Measurements from ENCODE around the gene TPST2.

The TPST2 gene

DNA sequence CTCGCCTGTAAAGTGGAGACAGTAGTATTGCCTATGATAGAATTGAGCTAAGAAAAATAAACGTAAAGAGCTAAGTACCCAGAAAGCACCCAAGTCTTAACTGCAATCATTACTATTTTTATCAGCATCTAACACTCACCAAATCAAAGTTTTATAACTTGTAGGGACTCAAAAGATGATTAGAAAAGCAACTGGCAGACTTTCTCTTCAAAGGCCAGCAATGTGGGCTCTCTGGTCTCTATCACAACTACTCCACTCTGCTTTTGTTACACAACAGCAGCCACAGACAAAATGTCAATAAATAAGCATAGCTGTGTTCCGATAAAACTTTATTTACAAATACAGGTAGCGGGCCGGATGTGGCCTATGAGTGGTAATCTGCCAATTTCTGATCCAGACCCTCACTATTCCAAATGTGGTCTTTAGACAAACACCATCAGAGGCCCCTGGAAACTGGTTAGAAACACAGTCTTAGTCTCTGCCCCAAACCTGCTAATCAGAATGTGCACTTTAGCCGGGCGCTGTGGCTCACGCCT lies 8.2 kb downstream of the TPST2 start:
- Histone ChIP-seq H3K4me3 (no peak overlapping the region), H3K9me3 (no peaks in the 10 kb centered on the region), H3K36me3 (replicated peaks) (no peaks in the 10 kb centered on the region), H3K4me1 (no peaks in the 10 kb centered on the region), H3K27me3 (ENCODE audit: low read depth) (no peaks in the 10 kb centered on the region)
- no peak for DNase-seq (ENCODE audit: low spot score in 2 of 2)
- in situ Hi-C loops (cut with MboI; ENCODE audit: low sequenced_read_pairs) = no loop called here

DNA sequence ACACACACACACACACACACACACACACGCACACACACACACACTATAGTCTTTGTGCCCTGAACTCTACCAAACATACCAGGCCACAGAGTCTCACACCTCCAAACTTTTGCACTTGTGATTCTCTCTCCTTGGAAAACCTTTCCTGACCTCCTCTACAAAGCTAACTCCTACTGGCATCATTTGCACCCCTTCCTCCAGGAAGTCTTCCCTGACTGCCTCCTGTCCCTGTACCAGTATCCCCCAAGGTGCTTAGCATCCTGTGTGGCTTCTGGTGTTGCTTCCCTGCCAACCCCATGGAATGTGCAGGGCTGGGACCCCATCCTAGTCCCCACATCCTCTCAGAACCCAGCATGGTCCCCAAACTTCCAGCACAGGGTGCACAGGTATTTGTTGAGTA lies 8.9 kb downstream of the TPST2 start:
- H3K36me3 ChIP-seq (replicated peaks) = no peaks in the 10 kb centered on the region
- H3K27me3 ChIP-seq (ENCODE audit: low read depth) = no peaks in the 10 kb centered on the region
- DNase-seq (ENCODE audit: low spot score in 2 of 2) = no peak
- H3K9me3 ChIP-seq = no peaks in the 10 kb centered on the region
- H3K4me1 ChIP-seq = no peaks in the 10 kb centered on the region
- H3K4me3 ChIP-seq = no peak overlapping the region
- in situ Hi-C loops (cut with MboI; ENCODE audit: low sequenced_read_pairs) = no loop called here

DNA sequence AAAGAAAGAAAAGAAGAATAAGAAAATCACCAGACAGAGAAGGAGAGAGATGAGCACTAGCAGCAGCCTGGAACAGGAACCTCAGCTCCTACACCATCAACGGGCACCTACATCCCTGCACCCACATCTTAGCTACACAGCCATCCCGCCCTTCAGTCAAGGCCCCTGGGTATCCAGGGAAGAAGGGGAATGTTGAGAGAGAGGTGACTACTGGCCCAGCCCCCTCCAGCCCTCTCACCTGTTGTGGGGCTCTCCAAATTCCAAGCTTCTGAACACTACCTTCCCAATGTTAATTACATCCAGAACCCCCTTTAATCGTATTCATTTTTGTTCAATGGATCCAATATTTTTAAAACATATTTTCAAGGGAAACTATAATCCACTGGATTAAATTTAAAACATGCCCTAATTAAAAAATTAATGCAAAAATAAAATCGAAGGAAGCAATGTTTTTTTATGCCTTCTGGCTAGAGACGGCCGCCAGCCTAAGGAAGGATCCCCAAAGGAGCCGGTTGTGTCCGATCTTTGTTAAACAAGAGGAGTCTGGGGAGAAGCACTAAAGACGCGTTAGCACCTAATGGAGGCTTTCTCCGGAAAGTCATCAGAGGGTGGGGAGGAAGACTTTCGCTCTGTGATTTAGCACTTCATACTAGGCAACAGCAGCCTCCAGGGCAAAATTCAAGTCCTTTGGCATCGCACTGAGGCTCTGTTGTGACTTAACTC lies 9.5 kb downstream of the TPST2 start:
- Histone ChIP-seq H3K4me3 (no peak overlapping the region), H3K9me3 (no peaks in the 10 kb centered on the region), H3K27me3 (ENCODE audit: low read depth) (no peaks in the 10 kb centered on the region), H3K36me3 (replicated peaks) (no peaks in the 10 kb centered on the region), H3K4me1 (no peaks in the 10 kb centered on the region)
- DNase-seq (ENCODE audit: low spot score in 2 of 2) = no peak
- in situ Hi-C loops (cut with MboI; ENCODE audit: low sequenced_read_pairs) = no loop called here

DNA sequence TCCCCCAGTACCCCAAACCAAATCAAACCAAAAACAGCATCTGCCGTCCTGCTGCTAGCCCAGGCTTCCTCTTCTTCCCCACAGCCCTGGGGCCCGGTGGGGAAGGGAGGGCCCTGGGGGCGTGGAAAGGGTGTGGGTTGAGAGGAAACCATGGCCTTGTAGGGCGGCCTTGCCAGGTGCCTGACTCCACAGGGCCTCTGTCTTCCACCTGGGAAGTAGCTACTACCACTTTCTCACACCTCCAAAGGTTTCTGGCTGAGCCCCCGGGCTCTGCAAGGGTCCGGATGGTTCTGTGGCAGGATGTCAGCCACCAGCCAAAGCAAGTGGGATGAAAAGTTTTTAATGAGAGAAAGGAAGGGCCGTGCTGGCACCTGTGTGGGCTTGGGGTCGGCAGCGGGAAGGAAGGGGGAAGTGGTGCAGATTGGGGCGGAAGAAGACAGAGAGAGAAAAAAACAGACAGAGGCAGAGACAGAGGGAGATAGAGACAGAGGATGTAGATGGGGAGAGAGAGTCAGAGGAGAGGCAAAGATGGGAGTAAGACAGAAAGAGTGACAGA lies 10.5 kb downstream of the TPST2 start:
- in situ Hi-C loops (cut with MboI; ENCODE audit: low sequenced_read_pairs) = no loop called here
- Histone ChIP-seq H3K27me3 (ENCODE audit: low read depth) (no peaks in the 10 kb centered on the region), H3K9me3 (no peaks in the 10 kb centered on the region), H3K4me3 (no peak overlapping the region), H3K36me3 (replicated peaks) (no peaks in the 10 kb centered on the region), H3K4me1 (no peaks in the 10 kb centered on the region)
- DNase-seq (ENCODE audit: low spot score in 2 of 2) = no peak

DNA sequence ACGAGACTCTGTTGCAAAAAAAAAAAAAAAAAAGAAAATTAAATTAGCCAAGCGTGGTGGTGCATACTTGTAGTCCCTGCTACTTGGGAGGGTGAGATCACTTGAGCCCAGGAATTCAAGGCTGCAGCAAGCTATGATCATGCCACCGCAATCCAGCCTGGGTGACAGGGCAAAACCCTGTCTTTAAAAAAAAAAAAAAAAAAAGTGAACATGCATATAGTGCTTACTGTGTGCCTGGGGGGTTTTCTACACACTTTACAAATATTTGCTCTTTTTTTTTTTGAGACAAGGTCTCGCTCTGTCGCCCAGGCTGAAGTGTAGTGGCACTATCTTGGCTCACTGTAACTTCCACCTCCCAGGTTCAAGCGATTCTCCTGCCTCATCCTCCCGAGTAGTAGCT lies 12.9 kb downstream of the TPST2 start:
- Histone ChIP-seq H3K27me3 (ENCODE audit: low read depth) (no peaks in the 10 kb centered on the region), H3K4me3 (no peak overlapping the region), H3K9me3 (no peaks in the 10 kb centered on the region), H3K4me1 (no peaks in the 10 kb centered on the region), H3K36me3 (replicated peaks) (no peaks in the 10 kb centered on the region)
- in situ Hi-C loops (cut with MboI; ENCODE audit: low sequenced_read_pairs) = no loop called here
- no peak for DNase-seq (ENCODE audit: low spot score in 2 of 2)

DNA sequence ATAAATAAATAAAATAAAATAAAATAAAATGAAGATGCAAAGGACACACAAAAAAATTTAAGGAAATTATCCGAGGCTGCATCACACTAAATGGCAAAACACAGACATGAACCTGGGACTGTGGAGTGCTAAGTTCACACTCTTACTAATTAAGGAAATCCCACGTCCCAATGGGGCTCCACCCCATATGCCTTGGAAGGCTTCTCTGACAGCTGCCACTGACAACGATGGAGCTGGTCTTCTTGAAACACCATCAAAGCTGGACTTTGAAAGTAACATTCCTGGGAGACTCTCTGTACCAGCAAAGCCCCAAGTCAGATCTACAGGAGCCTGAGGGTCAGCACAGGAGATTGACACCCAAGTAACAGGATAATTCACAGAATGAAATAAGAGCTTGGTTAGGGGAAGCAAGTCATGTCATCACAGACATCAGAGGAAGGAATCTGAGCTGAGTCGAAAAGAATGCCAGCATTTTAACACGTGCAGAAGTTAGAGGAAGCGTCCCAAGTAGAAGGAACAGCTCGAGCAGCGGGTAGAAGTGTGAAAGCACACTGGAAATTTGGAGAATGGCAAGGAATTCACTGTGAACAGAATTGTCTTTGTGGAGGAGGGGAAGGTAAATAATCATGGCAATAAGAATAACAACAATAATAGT lies 13.8 kb downstream of the TPST2 start:
- in situ Hi-C loops (cut with MboI; ENCODE audit: low sequenced_read_pairs) = no loop called here

DNA sequence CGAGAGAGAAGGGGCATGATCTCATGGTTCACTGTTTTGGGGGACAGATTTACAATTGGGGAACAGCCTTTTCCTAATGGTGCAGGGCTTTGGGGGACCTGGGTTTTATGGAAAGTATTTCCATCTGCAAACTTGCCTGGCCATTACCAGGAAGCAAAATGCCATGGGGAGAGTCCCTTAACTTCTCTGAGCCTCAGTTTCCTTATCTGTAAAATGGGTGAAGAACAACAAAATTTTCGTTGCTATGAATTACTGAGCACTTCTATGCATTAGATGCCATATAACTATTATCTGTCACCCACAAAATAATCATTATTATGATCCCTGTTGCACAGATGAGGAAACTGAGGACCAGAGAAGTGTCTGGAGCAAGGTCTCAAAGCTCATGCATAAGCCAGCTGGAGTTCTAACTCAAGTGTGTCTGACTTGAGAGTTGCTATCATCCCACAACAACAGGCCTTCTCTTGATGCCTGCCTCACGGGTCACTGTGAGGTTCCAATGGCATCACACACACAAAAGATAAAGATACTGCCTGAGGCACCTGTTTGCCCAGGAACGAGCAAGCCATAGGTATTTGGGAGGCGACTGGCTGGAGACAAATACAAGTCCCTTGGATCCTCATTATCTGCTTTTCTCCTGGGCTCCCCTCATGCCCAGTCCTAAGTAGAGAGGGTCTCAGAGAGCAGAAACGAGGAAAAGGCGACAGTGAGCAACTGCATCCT lies 15.8 kb downstream of the TPST2 start:
- in situ Hi-C loops (cut with MboI; ENCODE audit: low sequenced_read_pairs) = no loop called here
- H3K9me3 ChIP-seq = no peaks in the 10 kb centered on the region
- peaks cover under 1% of the 10 kb centered on the region; the same call in 1 of the 2 replicates for H3K4me1 ChIP-seq
- no peak for DNase-seq (ENCODE audit: low spot score in 2 of 2)
- no peaks in the 10 kb centered on the region for H3K36me3 ChIP-seq (replicated peaks)
- no peak overlapping the region for H3K4me3 ChIP-seq
- H3K27me3 ChIP-seq (ENCODE audit: low read depth) = no peaks in the 10 kb centered on the region

More for the DNA sequence above, 13.8 kb downstream of the TPST2 start:
- Histone ChIP-seq H3K4me1 (no peaks in the 10 kb centered on the region), H3K4me3 (no peak overlapping the region), H3K36me3 (replicated peaks) (no peaks in the 10 kb centered on the region), H3K9me3 (no peaks in the 10 kb centered on the region), H3K27me3 (ENCODE audit: low read depth) (no peaks in the 10 kb centered on the region)
- no peak for DNase-seq (ENCODE audit: low spot score in 2 of 2)

DNA sequence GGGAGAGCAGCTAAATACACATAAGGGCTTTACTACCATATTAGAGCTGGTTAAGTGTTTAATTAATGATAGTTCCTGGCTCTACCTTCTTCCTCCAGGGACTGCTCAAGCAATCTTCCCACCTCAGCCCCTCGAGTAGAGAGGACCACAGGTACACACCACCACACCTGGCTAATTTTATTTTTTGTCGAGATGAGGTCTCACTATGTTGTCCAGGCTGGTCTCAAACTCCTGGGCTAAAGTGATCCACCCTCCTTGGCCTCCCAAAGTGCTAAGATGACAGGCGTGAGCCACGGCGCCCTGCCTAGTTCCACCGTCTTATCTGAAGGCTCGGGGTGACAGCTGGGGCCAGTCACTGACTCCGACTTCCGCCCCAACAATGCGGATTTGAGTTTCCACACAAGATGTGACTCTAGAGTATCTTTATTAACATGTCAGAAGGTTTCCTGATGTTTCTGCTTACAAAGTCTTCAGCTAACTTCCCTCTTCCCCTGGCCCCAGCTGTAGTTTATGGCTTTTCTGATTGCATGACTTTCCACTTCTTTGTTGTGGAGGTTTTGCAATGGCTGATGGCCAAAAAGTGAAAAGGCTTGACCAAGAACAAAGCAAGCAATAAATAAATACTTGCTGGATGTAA lies 16.8 kb downstream of the TPST2 start:
- no peak for DNase-seq (ENCODE audit: low spot score in 2 of 2)
- Histone ChIP-seq H3K4me1 (peaks cover 9% of the 10 kb centered on the region), H3K27me3 (ENCODE audit: low read depth) (no peaks in the 10 kb centered on the region), H3K9me3 (no peaks in the 10 kb centered on the region), H3K36me3 (replicated peaks) (no peaks in the 10 kb centered on the region), H3K4me3 (no peak overlapping the region)
- in situ Hi-C loops (cut with MboI; ENCODE audit: low sequenced_read_pairs) = no loop called here

DNA sequence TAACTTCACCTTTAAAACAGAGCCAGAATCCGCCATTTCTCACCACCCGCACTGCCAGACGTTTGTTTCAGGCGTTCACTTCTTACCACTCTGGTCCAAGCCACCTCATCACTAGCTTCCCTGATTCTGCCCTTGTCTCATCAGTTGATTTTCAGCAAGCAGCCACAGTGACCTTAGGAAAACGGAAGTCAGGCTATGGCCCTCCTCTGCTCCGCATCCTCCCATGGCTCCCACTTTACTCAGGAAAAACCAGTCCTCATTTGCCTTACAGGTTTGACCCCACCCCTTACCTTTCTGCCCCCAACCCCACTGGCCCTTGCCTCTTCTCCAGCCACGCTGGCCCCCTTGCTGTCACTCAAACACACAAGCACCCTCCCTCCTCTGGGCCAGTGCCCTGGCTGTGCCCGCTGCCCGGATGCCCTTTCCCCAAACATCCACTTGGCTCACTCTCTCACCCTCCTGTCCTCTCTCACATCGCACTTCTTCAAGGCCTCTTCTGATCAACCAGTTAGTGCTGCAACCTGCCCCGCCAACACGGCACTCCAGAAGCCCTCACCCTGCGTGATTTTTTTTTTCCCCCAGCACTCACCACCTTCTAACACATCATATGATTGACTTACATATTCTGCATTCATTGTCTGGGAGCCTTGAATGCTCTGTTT lies 18.9 kb downstream of the TPST2 start:
- no peak overlapping the region for H3K4me3 ChIP-seq
- no peaks in the 10 kb centered on the region for H3K9me3 ChIP-seq
- in situ Hi-C loops (cut with MboI; ENCODE audit: low sequenced_read_pairs) = no loop called here
- H3K27me3 ChIP-seq (ENCODE audit: low read depth) = no peaks in the 10 kb centered on the region
- DNase-seq (ENCODE audit: low spot score in 2 of 2) = no peak
- H3K36me3 ChIP-seq (replicated peaks) = no peaks in the 10 kb centered on the region
- H3K4me1 ChIP-seq = peaks cover 19% of the 10 kb centered on the region

DNA sequence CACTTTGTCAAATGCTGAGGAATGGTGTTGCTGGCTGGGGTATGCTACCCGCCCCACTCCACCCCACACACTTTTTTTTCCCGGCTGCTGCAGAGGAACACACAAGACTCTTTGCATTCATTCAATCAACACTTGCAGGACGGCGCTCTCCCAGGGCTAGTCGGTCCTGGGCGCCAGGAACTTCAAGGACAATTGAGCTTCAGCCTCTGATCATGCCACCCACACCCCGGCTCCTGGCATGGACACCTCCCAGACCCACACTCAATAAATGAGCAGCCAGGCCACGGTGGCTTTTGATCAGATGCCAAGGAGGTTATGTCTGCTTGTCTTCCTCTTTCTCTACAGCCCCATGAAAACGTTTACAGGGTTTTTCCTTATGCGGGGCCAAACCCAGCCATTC lies 19.8 kb downstream of the TPST2 start:
- no peak for DNase-seq (ENCODE audit: low spot score in 2 of 2)
- peaks cover 19% of the 10 kb centered on the region for H3K4me1 ChIP-seq
- H3K36me3 ChIP-seq (replicated peaks) = no peaks in the 10 kb centered on the region

DNA sequence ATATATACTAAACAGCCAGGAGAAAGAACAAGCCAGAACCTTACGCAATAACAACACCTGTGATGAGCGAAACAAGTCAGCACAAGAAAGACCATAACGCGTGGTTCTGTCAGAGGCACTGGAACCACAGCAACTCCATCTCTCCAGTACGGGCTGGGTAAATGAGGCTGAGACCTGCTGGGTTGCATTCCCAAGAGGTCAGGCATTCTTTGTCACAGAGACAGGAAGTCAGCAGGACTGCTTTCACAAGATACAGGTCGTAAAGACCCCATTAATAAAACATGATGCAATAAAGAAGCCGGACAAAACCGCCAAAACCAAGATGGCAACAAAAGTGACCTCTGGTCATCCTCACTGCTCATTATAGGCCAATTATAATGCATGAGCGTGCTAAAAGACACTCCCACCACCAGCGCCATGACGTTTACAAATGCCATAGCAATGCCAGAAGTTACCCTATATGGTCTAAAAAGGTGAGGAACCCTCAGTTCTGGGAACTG lies 21.7 kb downstream of the TPST2 start:
- Histone ChIP-seq H3K9me3 (no peaks in the 10 kb centered on the region), H3K4me3 (no peak overlapping the region), H3K4me1 (peaks cover 19% of the 10 kb centered on the region), H3K36me3 (replicated peaks) (no peaks in the 10 kb centered on the region), H3K27me3 (ENCODE audit: low read depth) (no peaks in the 10 kb centered on the region)
- in situ Hi-C loops (cut with MboI; ENCODE audit: low sequenced_read_pairs) = no loop called here
- DNase-seq (ENCODE audit: low spot score in 2 of 2) = peak in 1 of 2 experiments; percentile 30

More for the DNA sequence above, 19.8 kb downstream of the TPST2 start:
- no peaks in the 10 kb centered on the region for H3K9me3 ChIP-seq
- no peak overlapping the region for H3K4me3 ChIP-seq
- no peaks in the 10 kb centered on the region for H3K27me3 ChIP-seq (ENCODE audit: low read depth)
- in situ Hi-C loops (cut with MboI; ENCODE audit: low sequenced_read_pairs) = no loop called here

DNA sequence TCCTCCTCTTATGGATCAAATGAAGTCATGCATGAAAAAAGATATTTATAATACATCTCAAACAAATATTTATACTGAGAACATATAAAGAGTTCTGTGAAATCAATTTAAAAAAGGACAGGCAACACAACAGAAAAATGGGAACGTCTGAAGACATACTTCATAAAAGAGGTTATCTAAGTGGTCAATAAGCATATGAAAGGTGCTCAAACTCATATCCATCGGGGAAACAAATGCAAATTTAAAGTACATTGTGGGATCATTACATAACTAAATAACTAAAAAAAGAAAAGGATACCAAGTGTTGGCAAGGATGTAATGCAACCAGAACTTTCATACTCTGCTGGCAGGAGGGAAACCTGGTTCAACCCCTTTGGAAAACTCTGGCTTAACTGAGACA lies 22.3 kb downstream of the TPST2 start:
- in situ Hi-C loops (cut with MboI; ENCODE audit: low sequenced_read_pairs) = no loop called here
- Histone ChIP-seq H3K36me3 (replicated peaks) (no peaks in the 10 kb centered on the region), H3K9me3 (no peaks in the 10 kb centered on the region), H3K27me3 (ENCODE audit: low read depth) (no peaks in the 10 kb centered on the region), H3K4me3 (no peak overlapping the region), H3K4me1 (peaks cover 19% of the 10 kb centered on the region)
- peak; percentile 25 to 73 for DNase-seq (ENCODE audit: low spot score in 2 of 2)

DNA sequence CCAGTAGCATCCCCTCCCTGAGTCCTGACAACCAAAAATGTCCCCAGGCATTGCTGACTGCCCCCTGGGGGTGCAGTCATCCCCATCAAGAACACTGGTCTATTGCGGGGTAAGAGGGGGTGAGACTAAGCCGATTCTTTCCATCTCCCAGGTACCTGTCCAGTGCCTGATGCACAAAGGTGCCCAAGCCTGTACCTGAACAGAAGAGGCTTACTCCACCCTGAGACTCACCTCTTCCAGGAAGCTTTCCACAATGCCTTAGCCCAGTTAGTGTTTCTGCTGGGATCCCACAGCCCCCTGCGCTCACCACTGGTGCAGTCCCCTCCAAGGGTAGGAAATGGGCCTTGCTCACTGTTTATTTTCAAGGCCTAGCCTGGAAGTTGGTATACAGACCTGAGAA lies 22.9 kb downstream of the TPST2 start:
- Histone ChIP-seq H3K4me1 (peaks cover 19% of the 10 kb centered on the region), H3K36me3 (replicated peaks) (no peaks in the 10 kb centered on the region), H3K4me3 (no peak overlapping the region), H3K9me3 (no peaks in the 10 kb centered on the region), H3K27me3 (ENCODE audit: low read depth) (no peaks in the 10 kb centered on the region)
- DNase-seq (ENCODE audit: low spot score in 2 of 2) = no peak
- in situ Hi-C loops (cut with MboI; ENCODE audit: low sequenced_read_pairs) = no loop called here

Data from HAP-1 (cell line).